Measurements from ENCODE around the gene SPSB1. TPM values are rescaled to one million over a fixed set of nuclear protein-coding genes. Genes with fewer than 3 reads are reported as not detected.

Gene SPSB1
- total RNA-seq, 1 experiment from 2014 or later, result 2.9 TPM

DNA sequence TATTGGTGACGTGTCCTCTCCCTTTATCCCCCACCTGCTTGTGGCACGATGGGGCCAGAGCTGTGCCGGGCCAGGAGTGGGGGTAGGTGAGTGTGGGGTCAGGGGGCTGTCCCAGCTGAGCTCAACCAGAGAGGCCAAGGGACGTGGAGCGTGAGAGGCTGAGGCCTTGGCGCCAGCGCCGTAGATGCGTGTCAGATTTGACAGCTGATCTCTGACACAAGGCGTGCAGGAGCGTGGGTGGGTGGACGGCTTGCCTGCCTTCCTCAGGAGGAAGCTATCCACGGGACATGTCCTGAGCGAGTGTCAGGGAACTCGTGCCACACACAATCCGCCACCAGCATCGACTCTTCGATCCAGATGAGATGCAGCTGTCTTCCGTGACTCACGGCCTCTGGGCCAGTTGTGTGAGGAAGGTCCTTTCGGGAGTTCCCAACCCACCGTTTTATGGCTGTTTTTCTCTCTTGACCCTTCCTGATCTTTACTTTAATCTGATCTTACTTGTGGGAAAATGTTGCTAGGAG lies 56.7 kb downstream of the SPSB1 start:
- Mint-ChIP-seq H3K4me1 (peaks cover 15 to 39% of the 10 kb centered on the region in 2 experiments), H3K27me3 (ENCODE audit: low read depth) (no peaks in the 10 kb centered on the region; the same call in 1 of the 2 replicates), H3K36me3 (ENCODE audit: insufficient read depth in 1 of 3, low read depth in 3 of 3) (no peaks in the 10 kb centered on the region), H3K27ac (peak overlapping the region in 2 of 3 experiments; percentile 9 to 13; a peak in 2 of 7 replicates), H3K4me3 (no peak overlapping the region; a peak in 1 of 5 replicates), H3K9me3 (no peaks in the 10 kb centered on the region)
- H2BK12ac ChIP-seq (ENCODE audit: insufficient read length, low read depth, low read length), result no peak overlapping the region
- no peaks in the 10 kb centered on the region for H3K4me1 ChIP-seq (ENCODE audit: insufficient read depth, low read length)
- DNase-seq, result no peak
- H2BK15ac ChIP-seq (ENCODE audit: low read depth, low read length), result no peak overlapping the region
- no peaks in the 10 kb centered on the region for H3K27me3 ChIP-seq (ENCODE audit: insufficient read depth, low read length)
- no peak overlapping the region for H3K56ac ChIP-seq (ENCODE audit: insufficient read length, low read depth, low read length)
- no peak overlapping the region for H4K5ac ChIP-seq (ENCODE audit: insufficient read length, low read depth, low read length)
- H3K23ac ChIP-seq (ENCODE audit: insufficient read length, low read depth, low read length), result no peak overlapping the region
- H2BK20ac ChIP-seq (ENCODE audit: low read depth, low read length, poor library complexity, severe bottlenecking), result no peak overlapping the region
- H3T11ph ChIP-seq (ENCODE audit: low read length), result no peak overlapping the region
- no peaks in the 10 kb centered on the region for H3K79me2 ChIP-seq (ENCODE audit: insufficient read depth, low read length)
- H2BK5ac ChIP-seq (ENCODE audit: insufficient read length, low read length), result no peak overlapping the region
- H2BK120ac ChIP-seq (ENCODE audit: low read depth, low read length, poor library complexity, severe bottlenecking), result no peak overlapping the region
- no peaks in the 10 kb centered on the region for H3K23me2 ChIP-seq (ENCODE audit: insufficient read length, low read depth, low read length, poor library complexity, severe bottlenecking)
- peak overlapping the region; percentile 74 for H4K8ac ChIP-seq (replicated peaks; ENCODE audit: insufficient read length, low read depth, low read length)
- TF ChIP-seq, protein P1, sequence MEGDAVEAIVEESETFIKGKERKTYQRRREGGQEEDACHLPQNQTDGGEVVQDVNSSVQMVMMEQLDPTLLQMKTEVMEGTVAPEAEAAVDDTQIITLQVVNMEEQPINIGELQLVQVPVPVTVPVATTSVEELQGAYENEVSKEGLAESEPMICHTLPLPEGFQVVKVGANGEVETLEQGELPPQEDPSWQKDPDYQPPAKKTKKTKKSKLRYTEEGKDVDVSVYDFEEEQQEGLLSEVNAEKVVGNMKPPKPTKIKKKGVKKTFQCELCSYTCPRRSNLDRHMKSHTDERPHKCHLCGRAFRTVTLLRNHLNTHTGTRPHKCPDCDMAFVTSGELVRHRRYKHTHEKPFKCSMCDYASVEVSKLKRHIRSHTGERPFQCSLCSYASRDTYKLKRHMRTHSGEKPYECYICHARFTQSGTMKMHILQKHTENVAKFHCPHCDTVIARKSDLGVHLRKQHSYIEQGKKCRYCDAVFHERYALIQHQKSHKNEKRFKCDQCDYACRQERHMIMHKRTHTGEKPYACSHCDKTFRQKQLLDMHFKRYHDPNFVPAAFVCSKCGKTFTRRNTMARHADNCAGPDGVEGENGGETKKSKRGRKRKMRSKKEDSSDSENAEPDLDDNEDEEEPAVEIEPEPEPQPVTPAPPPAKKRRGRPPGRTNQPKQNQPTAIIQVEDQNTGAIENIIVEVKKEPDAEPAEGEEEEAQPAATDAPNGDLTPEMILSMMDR (conservative IDR thresholded peaks at IDR 0.05), result no peak
- H3K9ac ChIP-seq (ENCODE audit: extremely low read depth, insufficient read length, low read length), result no peak overlapping the region
- no peak overlapping the region for H3K4me2 ChIP-seq (ENCODE audit: insufficient read depth, insufficient read length, low read length)
- H2AFZ ChIP-seq (ENCODE audit: low read length), result no peak overlapping the region
- H3K18ac ChIP-seq (ENCODE audit: insufficient read length, low read depth, low read length), result no peak overlapping the region
- H3K79me1 ChIP-seq (ENCODE audit: insufficient read depth, low read depth, low read length, poor library complexity, severe bottlenecking), result no peaks in the 10 kb centered on the region
- no peaks in the 10 kb centered on the region for H3K9me3 ChIP-seq (ENCODE audit: control insufficient read depth, low read depth, low read length)
- no peak overlapping the region for H2AK5ac ChIP-seq (ENCODE audit: insufficient read length, low read length)
- WGBS (ENCODE audit: extremely low coverage, insufficient read length, low lambda C conversion rate), result no CpG with 5 or more reads among the region's 22 CpGs
- peaks cover 3% of the 10 kb centered on the region for H4K20me1 ChIP-seq (ENCODE audit: control insufficient read depth, insufficient read depth, insufficient read length)
- H3K4ac ChIP-seq (ENCODE audit: low read depth, low read length), result no peak overlapping the region
- no peak overlapping the region; the same call in 1 of the 2 replicates for H3K14ac ChIP-seq (ENCODE audit: insufficient read depth, low read length)
- no peak overlapping the region for H4K91ac ChIP-seq (ENCODE audit: insufficient read length, low read depth, low read length)
- no peak overlapping the region for H3K27ac ChIP-seq (ENCODE audit: insufficient read length, low read depth, low read length)

All from H9 (cell line).